HG02884 (cell line): ENCODE data around the gene SMARCC1.
A peak's percentile ranks its signal among the peaks of the same experiment; 100 is the strongest.
"Not testable (repeated sequence)": the region's sequence is repeated elsewhere in the genome, so short reads cannot be mapped to it uniquely, and the experiment has no call there.

Experiments used
- ATAC-seq: cut with Tn5 transposase; IDR thresholded peaks from one replicate; pipeline ENCODE4 v1.9.1; 2021; ENCODE audit warnings: mild to moderate bottlenecking, moderate library complexity; ENCODE audit not compliant: unreplicated experiment

The SMARCC1 gene

DNA sequence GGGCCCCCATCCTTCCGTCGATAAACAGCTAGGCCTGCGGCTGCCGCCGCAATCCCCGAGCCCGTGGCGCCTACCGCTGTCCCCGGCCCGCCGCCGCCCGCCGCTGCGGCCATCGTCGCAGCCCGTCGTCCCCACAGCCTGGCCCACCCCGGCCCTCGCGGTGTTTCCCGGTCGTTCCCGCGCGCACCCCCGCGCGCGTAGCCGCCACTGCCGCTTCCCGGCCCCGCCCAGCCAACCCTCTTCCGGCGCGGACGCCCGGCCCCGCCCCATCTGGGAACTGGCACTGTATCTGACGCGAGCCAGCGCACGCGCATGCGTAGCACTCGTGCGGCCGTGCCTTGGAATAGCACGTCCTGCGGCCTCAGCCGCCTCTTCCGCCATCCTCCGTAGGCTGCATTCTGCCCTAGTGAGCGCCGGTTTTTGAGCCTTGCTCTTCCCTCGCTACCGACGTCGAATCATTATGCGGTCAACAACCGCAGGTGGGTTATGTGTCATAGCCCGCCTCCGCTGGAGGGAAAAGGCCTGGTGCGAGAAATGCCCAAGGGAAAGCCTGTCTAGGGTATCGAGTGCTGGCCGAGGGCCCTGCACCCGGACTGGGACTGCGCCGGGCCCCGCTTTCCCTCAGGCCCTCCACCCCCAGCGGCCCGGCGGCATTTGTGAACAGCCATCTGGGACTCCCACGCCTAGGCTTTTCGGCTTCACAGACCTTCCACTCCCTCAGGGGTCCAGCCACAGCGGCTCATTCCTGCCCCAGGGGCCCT lies at the start of gene SMARCC1:
Gene SMARCC1, minus strand, starts transcription at position 209 of the 761 bp plus-strand sequence. Its CDS starts 96 bp downstream, at position 113.
- ATAC-seq = peak; percentile 67

DNA sequence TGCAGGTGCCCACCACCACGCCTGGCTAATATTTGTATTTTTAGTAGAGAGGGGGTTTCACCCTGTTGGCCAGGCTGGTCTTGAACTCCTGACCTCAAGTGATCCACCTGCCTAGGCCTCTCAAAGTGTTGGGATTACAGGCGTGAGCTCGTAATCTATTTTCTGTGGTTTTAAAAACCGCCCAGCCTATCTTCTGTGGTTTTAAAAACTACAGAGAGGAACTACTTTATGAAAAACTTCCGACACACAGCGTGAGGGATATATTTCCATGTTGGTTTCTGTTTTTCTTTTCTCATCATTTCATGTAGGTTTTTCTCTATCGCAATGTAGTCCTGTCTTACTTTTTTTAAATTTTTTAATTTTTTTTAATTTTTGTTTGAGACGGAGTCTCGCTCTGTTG lies 47.8 kb upstream of the SMARCC1 start:
- not testable (repeated sequence) for ATAC-seq

DNA sequence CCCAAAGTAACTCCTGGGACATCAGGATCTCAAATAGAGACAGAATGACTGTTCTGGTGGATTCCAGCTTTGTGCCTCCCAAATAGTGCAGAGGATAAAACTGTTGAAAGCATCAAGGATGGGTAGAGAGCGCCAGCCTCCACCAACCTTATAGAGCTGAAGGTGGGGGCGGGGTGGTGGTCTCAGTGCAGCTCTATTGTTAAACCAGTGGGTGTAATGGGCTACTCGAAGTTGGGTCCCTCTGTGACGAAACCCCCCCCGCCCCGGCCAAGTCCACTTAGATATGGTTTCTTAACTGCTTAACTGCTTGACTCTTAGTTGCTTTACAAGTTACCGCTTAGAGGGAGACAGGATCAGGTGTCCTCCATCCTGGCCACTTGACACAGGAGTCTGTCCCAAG lies 43.9 kb upstream of the SMARCC1 start:
- ATAC-seq = no peak

DNA sequence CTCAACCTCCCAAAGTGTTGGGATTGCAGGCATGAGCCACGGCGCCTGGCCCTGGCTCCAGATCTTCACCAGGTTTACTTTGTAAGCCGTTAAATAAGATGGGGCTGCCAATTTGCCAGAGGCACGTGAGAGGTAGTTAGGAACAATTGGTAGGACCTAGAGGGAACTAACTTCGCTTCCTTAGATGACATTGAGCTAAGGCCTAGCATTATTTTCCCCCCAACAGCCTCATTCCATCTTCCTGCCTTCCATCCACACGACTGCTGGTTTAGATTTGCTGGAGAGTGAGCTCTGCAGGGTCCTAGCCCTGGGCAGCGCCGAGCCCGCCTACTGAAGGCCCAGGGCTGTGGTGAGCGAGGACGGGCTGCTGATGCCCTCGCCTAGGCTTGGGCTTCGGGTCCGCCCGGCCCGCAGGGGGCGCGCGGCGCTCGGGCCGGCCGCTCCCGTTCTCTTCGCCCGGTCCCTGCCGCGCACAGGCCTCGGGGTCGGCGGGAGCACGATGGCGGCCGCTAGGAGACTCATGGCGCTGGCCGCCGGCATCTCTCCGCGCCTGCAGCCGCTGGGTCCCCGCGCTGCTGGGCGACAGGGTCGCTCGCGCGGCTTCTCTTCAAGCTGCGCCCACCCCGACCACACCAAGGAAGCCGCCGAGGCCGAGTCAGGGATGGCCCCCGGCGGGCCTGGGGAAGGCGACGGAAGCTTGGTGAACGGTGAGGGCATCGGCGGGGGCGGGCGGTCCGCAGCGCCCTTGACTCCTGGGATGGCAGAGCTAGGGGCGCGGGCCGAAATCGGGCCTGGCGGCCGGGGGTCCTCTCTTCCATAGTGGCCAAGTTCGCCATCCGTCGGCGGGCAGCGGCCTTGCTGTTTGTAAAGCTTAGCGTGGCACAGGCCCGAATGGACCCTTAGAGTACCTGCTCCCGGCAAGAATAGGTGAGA lies 43.1 kb upstream of the SMARCC1 start:
- peak; percentile 85 for ATAC-seq

DNA sequence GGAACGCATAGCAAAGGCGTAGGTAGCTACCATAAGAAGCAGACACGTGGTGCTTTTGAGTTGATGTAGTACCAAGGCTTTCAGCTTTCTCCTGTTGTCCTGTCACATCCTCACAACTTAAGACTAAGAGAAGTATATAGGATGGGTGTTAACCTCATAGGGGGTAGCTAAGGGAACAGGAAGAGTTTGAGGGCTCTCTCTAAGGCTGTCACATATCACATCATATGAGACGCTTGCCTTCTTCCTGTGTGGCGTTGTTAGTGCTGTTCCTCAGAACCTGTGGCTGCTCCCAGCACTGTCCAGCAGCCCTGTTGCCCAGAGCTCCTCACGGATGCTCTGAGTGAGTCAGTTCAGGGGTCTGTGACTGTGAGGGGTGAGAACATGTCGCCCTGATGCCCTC lies 35.9 kb upstream of the SMARCC1 start:
- ATAC-seq = no peak

DNA sequence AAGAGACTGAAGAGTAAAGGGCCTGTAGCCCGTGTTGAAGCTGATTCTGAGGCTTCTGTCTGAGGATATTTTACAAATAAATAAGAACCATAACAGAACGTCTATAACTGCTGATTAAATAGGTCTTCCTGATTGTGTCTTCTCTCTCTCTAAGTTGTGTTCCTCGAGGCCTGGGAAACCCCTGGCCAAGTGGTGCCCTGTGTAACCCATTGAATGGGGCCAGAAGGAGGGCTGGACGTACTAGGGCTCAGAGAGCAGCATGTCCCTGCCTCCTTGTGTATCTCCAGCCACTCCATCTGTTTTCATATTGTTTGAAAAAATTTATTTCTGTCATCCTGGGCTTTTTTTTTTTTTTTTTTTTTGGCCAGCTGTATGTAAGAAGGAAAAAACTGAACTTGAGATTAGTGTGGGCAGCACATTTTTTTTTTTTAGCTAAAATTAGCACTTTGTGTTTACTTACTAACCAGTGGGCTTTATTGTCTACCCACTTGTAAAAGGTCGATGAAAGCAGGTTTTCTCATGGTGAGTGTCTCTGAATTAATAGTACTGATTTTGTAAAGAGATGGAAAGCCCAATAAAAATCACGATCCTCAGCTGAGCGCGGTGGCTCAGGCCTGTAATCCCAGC lies 32.0 kb upstream of the SMARCC1 start:
- no peak for ATAC-seq

DNA sequence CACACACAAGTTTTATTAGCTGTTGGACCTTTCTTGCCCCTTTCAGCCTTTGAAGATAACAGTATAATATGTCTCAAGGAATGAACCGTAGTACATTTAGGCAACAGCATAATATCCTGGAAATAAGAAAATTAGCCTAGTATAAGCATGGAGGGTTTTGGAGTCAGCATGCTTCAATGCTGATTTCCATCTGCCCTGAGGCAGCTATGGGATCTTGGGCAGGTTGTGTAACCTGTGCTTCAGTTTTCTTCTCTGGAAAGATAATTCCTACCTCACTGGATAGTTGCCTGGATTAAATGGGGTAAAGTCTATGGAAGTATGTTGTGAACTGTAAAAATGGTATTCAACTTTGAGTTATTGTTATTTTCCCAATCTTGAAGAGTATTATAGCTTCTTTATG lies 22.9 kb upstream of the SMARCC1 start:
- ATAC-seq = no peak

DNA sequence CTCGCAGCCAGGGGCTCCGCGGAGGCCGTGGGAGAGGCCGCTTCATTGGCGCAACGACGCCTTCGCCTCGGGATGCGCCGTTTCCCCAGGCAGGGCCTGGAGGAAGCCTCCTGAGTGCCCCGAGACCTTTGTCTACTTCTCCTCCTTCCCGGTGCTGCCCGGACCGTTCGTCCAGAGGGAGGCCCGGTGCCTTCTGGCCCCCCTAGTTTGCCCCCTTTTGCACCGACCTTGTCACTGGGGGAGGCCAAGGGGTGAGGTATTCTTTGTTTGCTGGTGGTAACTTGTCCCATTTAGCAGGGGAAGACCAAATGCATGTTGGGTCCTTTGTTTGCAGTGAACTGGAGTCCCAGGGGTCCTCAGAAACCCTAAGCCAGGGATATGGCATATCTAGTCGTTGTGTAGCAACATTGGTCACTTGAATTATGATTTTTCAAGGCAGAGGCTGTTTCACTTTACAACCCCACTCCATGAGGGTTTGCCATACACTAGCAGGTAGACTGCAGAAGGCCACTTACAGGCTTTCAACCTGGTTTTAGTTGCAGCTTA lies 21.9 kb upstream of the SMARCC1 start:
- ATAC-seq = no peak

DNA sequence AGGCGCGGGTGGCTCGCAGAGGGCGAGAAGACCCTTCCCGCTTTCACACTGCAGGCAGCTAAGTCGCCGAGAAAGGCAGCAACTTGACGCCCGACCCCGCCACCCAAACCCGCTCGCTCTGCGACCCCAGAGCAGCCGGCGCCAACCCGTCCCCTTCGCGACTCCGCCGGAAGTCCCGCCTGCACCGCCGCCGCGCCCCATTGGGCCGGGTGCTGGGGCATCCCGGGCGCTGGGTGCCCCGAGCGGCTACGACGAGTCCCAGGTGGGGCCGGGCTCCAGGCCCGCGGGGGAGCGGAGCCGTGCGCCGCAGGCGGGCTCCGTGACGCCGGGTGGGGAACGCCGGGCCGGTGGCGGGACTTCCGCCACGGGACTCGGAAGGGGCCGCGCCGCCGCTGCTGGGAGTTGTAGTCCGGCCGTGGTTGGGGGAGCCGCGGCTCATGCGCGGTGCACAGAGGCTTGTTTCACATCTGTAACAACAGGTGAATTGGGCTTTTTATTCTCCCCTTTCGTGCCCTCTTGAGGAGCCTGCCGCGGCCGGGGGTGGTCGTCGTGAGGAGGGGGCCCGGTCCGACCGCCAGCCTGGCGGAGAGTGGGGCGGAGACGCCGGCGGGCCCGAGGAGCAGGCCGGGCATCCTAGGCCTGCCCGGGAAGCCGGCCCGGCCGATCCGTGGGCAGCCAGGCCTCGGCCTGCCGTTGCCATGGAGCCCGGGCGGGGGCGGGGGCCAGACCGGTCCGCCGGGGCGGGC lies 21.2 kb upstream of the SMARCC1 start, which contains the start of gene DHX30:
Gene DHX30, plus strand, starts transcription at position 405 of the 746 bp plus-strand sequence. CDS start 7,546 bp downstream, outside the sequence.
- peak; percentile 88 for ATAC-seq

DNA sequence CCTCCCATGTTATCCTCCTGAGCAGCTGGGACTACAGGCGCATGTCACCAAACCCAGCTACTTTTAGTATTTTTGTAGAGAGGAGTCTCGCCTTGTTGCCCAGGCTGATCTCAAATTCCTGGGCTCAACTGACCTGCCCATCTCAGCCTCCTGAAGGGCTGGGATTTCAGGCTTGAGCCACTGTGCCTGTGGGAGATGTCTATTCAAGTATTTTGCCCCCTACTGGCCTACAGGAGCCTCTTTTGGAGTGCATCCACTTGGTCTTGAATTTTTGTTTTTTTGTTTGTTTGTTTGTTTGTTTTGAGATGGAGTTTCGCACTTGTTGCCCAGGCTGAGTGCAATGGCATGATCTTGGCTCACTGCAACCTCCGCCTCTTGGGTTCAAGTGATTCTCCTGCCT lies 18.0 kb upstream of the SMARCC1 start:
- ATAC-seq = no peak

DNA sequence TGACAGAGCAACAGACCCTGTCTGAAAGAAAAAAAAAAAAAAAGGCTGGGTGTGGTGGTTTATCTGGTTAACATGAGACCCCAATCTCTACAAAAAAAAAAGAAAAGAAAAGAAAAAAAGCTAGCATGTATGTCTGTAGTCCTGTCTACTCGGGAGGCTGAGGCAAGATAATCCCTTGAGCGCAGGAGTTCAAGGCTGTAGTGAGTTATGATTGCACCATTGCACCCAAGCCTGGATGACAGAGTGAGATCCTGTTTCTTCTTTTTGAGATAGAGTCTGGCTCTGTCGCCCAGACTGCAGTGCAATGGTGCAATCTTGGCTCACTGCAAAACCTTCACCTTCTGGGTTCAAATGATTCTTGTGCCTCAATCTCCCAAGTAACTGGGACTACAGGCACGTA lies 12.9 kb upstream of the SMARCC1 start:
- ATAC-seq = no peak

DNA sequence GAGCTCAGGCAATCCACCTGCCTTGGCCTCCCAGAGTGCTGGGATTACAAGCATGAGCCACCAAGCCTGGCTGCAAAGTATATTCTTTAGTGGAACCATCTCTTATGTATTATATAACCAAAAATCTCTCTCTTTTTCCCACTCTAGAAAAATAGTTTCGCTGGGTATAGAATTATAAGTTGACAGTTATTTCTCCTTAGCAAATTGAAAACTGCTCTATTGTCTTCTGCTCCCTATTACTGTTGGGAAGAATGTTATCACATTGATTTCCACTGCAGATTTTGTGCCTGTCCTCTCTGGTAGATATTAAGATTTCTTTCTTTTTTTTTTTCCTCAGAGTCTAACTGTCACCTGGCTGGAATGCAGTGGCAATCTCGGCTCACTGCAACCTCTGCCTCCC lies 11.0 kb upstream of the SMARCC1 start:
- ATAC-seq = no peak

DNA sequence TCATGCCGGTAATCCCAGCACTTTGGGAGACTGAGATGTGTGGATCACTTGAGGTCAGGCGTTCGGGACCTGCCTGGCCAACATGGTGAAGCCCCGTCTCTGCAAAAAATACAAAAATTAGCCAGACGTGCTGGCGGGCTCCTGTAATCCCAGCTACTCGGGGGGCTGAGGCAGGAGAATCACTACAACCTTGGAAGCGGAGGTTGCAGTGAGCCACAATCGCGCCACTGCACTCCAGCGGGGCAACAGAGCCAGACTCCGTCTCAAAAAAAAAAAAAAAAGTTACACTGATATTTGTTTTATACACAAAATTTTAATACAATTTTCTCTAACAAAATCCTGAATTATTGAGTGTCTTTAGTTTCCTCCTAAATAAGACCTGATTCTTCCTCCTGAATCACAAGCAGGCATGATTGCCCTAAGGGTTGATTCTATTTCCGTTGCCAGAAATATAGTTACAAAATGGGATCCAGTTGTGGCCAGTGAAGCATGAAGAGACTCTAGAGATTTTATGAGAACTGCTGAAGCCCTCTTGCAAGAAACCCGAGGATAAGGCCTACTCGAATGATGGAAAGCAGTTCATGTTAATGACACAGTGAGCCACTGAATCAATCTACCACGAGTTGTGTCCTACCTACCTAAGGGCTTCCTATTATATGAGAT lies 9.6 kb upstream of the SMARCC1 start:
- ATAC-seq = no peak

DNA sequence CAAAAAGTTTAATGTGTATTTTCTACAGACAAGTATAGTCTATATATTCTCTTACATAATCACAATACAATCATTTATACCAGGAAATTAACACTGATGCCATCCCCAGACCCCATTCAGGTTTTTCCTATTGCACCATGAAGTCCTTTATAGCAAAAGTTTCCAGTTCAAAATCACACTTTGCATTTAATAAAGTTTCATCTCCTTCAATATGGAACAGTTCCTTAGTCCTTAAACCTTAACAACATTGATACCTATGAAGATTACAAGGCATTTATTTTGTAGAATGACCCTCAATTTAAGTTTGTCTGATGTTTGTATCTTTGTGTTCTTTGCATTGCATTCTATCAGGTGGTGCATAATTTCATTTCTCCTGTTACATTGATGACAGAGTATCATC lies 2.0 kb upstream of the SMARCC1 start:
- ATAC-seq = no peak

DNA sequence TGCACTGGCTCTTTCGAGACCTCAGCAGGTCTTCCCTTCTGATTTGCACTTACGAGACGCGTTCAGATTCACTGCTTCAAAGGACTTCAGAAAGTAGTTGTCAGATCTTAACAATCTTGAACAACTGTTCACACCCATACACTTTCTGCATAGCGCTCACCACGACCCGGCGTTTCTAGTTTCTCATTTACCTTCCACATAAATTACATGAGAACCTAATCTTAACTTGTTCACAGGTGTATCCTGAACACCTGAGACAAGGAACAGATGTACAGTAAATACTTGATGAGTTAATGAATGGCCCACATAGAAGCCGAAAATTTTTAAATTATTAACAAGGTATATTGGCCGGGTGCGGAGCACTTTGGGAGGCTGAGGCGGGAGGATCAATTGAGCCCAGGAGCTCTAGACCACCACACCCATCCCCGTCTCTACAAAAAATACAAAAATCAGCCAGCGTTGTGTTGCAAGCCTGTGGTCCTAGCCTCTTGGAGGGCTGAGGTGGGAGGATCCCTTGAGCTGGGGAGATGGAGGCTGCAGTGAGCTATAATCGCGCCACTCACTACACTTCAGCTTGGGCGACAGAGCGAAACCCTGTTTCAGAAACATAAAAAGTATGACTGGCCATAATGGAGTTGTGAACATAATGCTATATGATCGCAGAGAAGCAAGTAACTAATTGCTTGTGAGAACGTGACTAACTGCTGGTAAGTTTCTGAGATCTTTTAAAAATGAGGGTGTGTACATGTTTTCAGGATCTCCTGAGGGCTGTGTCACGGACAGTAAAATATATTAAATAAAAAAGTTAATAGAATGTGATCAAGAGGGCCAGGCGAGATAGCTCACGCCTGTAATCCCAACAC lies 984 bp upstream of the SMARCC1 start:
- no peak for ATAC-seq

DNA sequence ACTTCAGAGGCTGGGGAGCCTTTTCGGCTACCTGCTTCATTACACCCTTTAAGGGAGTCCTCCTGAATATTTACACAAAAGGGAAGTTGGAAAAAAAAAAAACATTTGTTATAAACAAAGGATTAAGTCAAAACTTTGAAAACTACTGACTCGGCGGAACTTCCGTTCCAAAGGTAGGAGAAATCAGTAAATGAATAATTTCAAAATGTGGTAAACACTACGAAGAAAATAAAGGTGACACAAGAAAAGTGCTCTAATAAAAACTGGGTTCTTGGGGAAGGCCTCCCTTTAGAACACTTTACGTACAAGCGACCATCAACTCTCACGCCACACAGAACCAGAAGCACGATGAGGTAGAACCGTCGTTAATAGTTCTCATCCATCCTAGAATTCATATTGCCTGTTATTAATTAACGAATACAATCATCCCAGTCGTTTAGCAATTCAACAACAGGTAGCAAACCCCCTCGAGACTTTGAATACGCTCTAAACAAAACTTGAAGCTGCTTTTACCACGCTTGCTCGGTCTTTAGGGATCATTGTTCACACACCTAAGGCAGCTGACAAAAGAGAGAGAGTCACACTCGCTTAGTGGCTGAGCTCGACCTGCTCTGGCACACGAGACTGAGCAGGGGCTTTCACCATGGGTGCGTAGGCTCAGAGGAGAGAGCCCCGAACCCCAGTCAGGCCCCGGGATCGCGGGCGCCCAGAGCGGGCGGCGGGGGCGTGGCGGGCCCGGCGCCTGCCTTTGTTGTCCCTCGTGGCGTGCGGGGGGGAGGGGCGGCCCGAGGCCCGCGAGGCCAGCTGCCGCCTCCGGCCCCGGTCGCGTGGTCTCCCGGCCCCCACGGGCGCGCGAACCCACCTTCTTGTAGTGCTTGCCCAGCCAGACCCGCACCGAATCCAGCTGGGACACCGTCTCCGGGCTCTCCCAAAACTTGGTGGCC lies 680 bp downstream of the SMARCC1 start:
- ATAC-seq = no peak

DNA sequence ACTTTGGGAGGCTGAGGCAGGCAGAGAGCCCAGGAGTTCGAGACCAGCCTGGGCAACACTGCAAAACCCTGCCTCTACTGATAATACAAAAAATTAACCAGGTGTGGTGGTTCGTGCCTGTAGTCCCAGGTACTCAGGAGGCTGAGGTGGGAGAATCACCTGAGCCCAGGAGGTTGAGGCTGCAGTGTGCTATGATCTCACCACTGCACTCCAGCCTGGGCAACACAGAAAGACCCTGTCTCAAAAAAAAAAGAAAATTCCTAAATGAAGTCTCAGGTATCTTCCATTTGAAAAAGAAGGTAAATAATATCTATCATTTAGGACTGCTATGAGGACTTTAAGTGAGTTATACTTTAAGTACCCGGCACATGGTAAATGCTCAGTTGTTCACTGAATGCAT lies 2.9 kb downstream of the SMARCC1 start:
- no peak for ATAC-seq

DNA sequence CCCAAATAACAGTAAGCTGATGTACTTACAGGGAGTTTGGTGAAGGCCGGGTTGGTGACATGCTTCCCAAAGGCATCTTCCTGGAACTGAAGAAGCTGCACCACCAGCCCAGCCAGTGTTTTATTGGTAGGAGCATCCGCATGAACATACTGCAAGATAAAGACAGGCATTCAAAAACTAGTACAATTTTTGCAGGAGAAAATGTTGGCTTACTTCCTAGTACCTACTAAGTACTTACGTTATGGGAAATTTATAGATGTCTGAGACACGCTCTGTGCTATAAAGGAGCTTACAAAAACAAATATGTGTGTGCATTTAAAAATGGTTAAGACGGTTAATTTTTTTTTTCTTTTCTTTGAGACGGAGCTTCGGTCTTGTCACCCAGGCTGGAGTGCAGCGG lies 8.9 kb downstream of the SMARCC1 start:
- no peak for ATAC-seq
